CD4-positive, alpha-beta T cell treated with Interleukin-4 for 4 hours (primary cell): Measurements from ENCODE around the gene TOPAZ1.

Source experiments
- DNase-seq: peaks from one replicate; pipeline ENCODE4 v3.0.0-alpha.2; 2020

Gene TOPAZ1

DNA sequence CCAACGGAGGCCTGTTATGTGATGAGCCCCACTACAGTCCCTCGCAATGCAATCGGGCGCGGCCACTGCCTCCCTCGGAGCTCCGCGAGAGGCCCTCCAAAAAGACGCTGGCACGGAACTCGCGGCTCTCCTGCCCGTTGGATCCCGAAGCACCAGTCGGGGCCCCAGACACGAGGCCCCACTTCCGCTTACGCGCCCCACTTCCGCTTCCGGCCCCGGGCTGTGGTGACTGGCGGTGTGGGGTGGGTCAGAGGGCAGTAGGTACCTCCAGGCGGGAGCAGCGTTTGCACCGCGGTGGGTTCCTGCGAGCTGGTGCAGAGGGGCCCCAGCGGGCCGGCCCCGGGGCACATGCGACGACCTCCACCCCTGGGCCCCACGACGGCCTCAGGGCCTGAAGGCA is at the start of gene TOPAZ1:
Gene TOPAZ1, plus strand, starts transcription at position 181 of the 400 bp plus-strand sequence. Its CDS starts 168 bp downstream, at position 349.
- DNase-seq, result no peak

DNA sequence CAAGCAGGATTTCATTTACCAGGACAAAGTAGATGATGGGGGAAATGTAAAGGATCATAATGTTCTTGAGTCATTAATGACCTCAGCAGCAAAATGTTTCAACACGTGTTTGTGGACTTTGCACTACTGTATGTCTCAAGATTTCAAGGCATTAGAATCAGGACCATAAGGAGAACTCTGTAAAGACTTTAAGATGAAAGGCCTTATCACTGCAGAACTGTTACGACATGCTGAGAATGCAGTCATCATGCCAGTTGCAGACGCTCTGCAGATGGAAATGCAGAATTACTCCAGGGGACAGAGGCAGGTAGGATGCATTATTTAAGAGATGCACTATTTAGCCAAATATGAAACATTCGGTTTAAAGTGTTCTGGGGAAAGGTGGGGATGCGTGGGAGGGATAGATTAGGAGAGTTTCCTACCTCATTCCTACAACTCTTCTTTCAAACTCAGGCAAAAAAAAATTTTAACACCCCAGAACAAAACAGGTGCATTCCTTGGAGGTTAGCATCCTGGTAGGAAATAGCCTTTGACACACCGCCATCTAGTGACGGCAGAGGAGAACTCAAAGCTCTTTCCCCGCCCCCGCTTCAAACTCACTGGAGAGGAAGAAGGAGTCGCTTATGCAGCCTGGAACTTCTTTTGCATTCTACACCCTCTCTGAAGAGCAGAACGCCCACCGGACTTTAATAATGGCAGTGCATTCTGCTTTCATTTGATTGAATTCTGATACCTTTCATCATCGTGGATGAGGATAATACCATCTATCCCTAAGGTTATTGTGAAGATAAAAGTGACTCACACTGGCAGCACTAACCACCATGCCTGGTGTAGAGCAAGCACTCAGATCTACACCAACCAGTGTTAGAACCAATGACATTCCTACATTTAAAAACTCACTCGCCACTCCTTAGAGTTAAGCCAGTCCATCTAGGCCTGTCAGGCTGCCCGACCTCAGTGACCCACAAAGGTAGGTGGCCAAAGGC is 43.1 kb upstream of the TOPAZ1 start:
- peak; percentile 66 for DNase-seq

DNA sequence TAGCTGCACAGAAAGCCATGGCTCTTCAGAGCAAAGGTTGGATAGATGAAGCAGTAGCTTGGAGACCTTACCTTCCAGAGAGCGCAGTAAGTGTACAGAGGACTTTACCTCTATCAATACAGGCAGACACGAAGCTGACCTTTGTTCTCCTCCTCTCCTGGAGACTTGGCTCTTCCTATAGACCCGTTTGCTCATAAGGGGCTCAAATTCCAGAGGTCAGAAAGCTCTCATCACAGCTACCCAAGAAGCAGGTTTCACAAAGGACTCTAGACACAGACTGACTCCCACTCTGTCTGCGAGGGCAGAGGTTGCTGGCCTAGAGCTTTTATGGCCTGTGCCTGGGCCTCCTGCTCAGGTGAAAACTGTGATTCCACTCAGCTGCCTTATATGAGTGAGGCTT is 35.4 kb upstream of the TOPAZ1 start:
- no peak for DNase-seq

DNA sequence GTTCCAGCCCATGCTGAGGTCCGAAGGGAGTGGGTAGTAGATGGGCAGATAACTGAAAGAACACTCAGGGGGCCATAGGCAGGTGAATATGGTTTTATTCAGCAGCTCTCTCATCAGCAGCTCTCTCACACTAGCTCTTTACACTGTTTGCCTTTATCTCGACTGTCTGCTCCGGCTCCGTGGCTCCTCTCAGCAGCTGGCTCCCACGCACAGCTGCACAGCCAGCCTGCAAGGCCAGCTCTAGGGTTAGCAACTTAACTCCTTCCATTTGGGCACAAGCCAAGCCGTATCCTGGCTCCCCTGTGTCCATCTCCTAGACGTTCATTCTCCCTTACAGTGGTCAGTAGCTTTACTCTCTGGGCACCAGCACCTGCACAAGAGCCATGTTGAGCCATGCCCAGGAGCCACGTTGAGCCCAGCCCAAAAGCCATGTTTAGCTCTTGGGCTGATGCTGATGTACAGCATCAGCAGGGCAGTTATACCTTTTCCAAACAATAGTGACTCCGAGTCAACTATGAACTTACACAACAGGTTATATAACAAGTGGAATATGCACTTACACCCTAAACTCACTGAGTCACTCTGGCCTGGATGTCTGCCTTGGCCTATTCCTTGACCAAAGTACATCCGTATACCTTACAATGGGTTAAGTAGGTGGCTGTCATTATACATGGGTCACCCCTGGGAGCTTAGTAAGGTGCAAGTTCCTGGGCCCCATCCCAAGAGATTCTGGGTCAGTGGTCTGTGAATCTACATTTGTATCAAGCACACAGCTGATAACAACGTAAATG is 34.6 kb upstream of the TOPAZ1 start:
- DNase-seq, result no peak

DNA sequence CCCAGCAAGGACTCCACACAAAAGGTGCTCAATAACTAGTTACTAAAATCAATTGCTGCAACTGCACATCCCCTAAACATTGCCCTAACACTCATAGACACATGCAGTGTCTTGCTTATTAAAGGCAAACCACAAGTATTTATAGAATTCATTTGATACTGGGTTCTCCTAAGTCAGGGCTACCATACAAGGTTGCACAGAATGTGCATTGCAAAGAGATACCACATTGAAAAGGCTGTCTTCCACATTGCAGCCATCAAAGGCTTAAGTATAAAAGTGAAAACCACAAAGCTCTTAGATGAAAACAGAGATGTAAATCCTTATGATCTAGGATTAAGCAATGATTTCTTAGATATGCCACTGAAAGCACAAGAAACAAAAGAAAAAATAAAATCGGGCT is 33.6 kb upstream of the TOPAZ1 start:
- DNase-seq, result no peak

DNA sequence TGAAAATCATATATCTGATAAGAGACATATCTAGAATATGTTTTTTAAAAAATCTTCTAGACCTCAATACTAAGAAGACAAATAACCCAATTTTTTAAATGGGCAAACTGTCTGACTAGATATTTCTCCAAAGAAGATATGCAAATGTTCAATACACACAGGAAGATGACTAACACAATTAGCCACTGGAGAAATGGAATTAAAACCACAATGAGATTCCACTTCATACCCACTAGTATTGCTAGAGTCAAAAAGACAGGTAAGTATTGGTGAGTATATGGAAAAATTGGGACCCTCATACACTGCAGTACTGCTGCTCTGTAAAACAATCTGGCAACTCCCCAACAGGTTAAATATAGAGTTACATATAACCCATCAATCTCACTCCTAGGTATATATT is 33.1 kb upstream of the TOPAZ1 start:
- no peak for DNase-seq

GRCh38 chr3:44210967-44211366 is 30.7 kb upstream of the TOPAZ1 start:
- no peak for DNase-seq

DNA sequence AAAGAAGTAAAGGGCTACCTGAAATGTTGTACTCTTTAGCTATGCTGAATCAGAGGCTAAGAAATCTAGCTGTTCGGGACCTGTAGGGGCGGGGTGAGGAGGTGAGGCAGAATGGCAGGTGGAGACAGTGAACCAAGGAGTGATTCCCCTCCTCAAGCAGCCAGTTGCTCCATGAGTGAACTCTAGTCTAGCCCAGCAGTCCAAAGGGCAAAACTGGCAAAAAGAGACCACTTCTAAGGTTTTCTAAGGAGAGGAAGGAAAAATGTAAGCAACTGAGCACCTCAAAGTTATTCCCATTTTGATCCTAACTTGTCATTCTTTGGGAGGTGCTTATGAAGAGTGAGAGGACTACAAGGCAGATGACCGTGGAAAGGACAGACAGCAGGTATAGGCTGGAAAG is 19.3 kb upstream of the TOPAZ1 start:
- no peak for DNase-seq

DNA sequence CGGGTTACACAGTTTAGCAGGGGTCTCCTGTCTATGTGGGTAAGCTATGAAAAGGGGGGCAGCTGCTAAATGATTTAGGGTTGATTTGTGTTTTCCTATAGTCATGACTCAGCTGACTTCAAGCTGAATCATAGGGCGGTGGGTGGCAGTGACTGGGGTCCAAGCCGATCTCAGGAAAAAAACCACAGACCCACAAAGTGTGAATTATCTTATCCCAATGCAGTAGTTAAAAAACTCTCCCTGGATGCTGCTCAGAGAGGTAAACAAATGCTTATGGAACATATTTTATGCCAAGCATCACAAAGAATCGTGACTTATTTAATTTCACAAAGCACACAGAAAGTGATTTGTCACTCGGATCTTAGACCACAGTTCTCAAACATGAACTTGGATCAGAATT is 18.4 kb upstream of the TOPAZ1 start:
- DNase-seq, result no peak

GRCh38 chr3:44224131-44224530 is 17.6 kb upstream of the TOPAZ1 start:
- no peak for DNase-seq

DNA sequence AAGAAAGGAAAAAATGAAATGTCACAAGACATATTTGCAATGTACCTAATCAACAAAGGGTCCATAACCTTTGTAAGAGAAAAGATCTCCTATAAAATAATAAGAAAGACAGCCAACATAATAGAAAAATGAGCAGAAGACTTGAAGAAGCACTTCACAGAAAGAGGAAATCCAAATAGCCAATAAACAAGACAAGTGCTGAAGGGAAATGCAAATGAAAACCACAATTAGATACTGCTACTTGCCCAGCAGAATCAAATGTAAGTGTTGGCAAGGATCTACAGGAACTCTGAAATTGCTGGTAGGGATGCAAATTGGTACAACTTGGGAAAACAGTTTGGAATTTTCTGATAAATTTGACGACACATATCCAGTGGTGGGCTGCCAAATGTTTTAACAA is 15.1 kb upstream of the TOPAZ1 start:
- no peak for DNase-seq

DNA sequence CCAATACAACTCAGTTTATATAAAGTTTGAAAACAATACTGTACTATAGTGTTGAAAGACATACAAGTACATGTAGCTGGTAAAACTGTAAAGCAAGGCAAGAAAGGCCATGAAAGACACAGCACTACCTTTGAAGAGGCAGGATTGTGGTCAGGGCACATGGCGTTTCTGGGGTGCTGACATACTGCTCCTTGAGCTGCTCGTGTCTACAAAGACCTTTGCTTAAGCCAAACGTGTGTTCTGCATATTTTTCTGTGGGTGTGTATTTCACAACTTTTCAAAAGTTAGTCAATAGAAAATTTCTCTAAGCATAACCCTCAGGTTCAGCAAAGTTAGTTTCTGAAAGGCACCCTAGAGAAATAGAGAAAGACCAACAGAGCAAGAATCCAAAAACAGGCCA is 14.1 kb upstream of the TOPAZ1 start:
- DNase-seq, result no peak

GRCh38 chr3:44228900-44229299 is 12.8 kb upstream of the TOPAZ1 start:
- no peak for DNase-seq

GRCh38 chr3:44232407-44232806 is 9.3 kb upstream of the TOPAZ1 start:
- no peak for DNase-seq

GRCh38 chr3:44234648-44235268 is 6.9 kb upstream of the TOPAZ1 start:
- DNase-seq, result no peak

DNA sequence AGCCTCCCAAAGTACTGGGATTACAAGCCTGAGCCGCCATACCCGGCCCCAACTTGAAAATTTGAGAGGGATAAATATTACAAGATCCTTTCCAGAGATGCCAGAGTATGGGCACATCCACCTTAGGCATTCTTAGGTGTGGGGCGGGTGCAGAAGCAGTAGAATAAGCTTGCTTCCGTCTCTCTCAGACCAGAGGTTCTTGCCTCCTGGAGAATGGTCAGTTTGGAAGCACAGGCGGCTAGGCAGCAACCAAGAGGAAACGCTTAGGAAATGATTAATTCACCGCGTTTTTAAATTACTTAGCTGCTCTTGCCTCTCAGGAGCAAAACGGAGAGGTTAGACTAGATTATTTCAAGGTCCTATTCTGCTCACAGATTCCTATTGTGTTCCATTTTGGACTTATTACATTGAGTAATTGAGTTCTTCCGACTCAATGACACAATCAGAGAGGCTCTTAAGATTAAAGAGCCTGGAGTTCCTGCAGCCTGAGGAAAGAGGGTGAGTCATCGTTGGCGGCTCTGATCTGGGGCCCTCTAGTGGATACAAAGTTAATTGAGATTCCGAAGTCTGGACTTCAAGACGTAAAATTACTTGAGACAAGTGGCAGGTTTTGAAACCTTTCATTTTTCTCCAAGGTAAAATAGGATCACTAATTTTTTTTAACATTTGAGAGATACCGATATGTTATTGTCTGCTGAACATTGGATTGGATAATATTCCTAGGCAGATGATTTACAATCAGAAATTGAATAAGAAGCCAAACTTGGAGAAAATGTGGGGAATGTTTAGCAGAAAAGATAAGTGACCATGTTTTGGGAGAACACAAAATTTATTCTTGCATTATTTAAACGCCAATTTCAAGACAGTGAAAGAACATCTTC is 5.8 kb upstream of the TOPAZ1 start:
- DNase-seq, result peak; percentile 70

DNA sequence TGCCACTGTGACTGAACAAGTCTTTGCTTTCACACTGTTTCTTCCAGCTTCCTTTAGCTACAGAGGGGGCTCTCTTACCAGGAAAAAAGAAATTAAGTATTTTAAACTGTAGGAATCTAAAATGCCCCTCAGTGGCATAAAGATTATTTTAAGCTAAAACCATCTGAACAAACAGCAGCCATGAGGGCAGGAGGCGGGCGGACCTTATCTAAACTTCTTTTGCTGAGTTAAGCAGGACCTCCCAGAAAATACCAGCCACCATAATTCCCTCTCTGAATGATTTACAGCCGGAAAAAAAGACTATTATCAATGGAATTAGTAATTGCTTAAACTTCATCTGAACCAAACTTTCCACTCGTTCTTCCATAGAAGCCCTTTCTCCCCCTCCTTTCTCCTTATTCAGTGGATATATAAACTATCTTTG is 5.2 kb upstream of the TOPAZ1 start:
- DNase-seq, result no peak

- DNase-seq, result no peak
Measured at GRCh38 chr3:44237161-44237560, 4.5 kb upstream of the TOPAZ1 start.

DNA sequence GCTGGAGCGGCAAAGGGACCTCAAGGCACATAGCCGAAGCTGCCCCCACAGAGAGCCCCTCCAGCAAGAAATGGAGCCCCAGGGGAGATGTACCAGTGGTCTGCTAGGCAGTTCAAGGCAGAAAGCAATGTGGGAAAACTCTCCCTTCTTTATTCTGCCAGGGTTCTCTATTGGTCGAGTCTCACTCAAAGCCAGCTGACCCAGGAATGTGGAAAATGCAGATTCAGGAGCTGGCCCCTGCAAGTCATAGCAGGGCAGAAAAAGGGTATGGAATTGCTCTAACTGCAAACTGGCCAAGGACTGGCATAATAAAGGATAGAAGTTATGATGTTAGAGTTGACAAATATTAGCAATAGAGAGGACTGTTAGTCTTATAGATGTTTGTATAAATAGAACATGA is 4.0 kb upstream of the TOPAZ1 start:
- DNase-seq, result no peak

- no peak for DNase-seq
Measured at GRCh38 chr3:44238889-44239288, 2.8 kb upstream of the TOPAZ1 start.

- DNase-seq, result no peak
Measured at GRCh38 chr3:44240061-44240460, 1.6 kb upstream of the TOPAZ1 start.

- DNase-seq, result no peak
Measured at GRCh38 chr3:44242721-44243120, 1.0 kb downstream of the TOPAZ1 start.
